ENCODE measurements around the gene SLC9A3.

Gene SLC9A3

DNA sequence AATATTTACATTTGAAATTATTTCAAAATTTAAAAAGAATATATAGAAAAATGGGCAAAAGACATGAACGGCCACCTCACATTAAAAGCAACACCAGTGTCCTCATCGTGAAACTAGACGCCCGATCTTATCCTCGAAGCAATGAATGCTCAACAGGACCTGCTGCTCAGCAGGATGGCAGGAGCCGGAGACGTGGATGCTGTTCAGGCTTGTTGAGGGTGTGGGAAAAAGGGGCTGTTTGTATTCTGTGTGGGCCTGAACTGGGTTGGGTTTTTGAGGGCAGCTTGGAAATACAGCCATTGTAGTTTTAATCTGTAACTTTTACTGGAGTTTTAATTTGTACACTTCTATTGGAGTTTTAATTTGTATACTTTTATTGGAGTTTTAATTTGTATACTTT is 60.9 kb downstream of the SLC9A3 start:
- TF ChIP-seq, protein P1, sequence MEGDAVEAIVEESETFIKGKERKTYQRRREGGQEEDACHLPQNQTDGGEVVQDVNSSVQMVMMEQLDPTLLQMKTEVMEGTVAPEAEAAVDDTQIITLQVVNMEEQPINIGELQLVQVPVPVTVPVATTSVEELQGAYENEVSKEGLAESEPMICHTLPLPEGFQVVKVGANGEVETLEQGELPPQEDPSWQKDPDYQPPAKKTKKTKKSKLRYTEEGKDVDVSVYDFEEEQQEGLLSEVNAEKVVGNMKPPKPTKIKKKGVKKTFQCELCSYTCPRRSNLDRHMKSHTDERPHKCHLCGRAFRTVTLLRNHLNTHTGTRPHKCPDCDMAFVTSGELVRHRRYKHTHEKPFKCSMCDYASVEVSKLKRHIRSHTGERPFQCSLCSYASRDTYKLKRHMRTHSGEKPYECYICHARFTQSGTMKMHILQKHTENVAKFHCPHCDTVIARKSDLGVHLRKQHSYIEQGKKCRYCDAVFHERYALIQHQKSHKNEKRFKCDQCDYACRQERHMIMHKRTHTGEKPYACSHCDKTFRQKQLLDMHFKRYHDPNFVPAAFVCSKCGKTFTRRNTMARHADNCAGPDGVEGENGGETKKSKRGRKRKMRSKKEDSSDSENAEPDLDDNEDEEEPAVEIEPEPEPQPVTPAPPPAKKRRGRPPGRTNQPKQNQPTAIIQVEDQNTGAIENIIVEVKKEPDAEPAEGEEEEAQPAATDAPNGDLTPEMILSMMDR (IDR thresholded peaks at IDR 0.05; ENCODE audit: control insufficient read depth, insufficient read depth, low read depth, low read length, missing control alignments) = no peak
- no peak overlapping the region for H3K4me3 ChIP-seq (ENCODE audit: control insufficient read depth, low read depth, low read length)
- DNase-seq (ENCODE audit: low read depth) = no peak

DNA sequence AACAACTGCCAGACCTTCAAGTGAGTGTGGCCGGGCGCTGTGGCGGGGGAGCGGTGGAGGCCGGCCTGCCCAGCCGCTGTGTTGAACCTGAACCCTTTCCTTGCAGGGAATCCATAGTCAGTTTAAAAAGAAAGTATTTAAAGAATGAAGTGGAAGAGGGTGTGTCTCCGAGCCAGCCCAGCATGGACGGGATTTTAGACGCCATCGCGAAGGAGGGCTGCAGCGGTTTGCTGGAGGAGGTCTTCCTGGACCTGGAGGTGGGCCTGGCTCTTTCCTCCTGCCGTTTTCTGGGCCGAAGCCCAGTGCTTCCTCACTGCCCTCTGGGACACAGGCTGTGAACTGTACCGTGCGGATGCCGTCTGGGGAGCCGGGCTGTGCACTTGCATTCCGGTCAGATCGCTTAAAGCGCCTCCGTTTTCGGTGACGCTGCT is 62.2 kb downstream of the SLC9A3 start:
- H3K4me3 ChIP-seq (ENCODE audit: control insufficient read depth, low read depth, low read length) = no peak overlapping the region
- no peak for DNase-seq (ENCODE audit: low read depth)
- TF ChIP-seq, protein P1 (IDR thresholded peaks at IDR 0.05; ENCODE audit: control insufficient read depth, insufficient read depth, low read depth, low read length, missing control alignments) = no peak

DNA sequence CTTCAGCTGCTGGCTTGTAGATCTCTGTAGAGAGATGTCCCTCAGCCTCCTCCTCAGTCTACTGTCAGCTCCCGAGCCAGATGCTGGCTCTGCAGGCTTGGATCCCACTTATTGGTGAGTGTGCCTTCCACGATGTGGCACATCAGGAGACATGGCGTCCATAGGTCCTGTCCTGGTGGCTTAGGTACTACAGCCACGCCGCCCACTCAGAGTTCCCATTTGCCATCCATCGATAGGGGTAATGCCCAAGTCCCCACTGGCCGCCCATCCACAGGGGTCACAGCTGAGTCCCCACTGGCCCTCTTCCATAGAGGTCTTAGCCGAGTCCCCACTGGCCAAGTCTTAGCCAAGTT is 64.0 kb downstream of the SLC9A3 start:
- DNase-seq (ENCODE audit: low read depth) = no peak
- TF ChIP-seq, protein P1 (IDR thresholded peaks at IDR 0.05; ENCODE audit: control insufficient read depth, insufficient read depth, low read depth, low read length, missing control alignments) = no peak

DNA sequence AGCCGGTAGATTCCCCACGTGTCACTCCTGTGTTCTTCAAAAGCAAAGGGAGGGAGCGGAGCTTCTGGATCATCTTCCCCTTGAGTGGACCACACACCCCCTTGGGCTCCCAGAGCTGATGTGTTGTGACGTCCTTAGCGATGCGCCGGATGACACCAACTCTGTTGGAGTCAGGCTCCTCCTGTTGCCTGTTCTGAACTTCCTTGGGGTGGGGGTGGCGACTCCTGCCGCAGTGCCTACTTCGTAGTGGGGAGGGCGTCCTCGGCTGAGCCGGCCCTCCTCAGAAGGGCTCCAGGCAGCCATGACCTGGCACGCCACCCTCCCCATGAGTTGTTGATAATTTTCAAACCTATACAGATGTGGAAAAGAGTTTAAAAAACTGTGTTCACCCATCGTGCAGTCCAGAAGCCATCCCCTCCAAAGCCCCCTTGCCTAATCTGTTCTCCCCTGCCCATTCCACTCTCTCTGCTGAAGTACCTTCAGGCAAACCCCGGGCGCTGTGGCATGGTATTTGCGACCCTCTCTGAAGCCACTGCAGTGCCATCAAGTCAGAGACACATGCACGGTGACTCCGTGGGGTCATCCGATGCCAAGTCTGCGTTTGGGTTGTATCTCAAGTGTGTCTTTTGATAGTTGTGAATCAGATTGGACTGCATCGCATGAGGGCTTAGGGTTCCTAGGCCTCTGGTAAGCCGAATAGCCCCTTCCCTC is 64.5 kb downstream of the SLC9A3 start:
- TF ChIP-seq, protein P1 (IDR thresholded peaks at IDR 0.05; ENCODE audit: control insufficient read depth, insufficient read depth, low read depth, low read length, missing control alignments) = no peak
- no peak for DNase-seq (ENCODE audit: low read depth)
- H3K4me3 ChIP-seq (ENCODE audit: control insufficient read depth, low read depth, low read length) = no peak overlapping the region

More for the DNA sequence above, 64.0 kb downstream of the SLC9A3 start:
- H3K4me3 ChIP-seq (ENCODE audit: control insufficient read depth, low read depth, low read length) = no peak overlapping the region

DNA sequence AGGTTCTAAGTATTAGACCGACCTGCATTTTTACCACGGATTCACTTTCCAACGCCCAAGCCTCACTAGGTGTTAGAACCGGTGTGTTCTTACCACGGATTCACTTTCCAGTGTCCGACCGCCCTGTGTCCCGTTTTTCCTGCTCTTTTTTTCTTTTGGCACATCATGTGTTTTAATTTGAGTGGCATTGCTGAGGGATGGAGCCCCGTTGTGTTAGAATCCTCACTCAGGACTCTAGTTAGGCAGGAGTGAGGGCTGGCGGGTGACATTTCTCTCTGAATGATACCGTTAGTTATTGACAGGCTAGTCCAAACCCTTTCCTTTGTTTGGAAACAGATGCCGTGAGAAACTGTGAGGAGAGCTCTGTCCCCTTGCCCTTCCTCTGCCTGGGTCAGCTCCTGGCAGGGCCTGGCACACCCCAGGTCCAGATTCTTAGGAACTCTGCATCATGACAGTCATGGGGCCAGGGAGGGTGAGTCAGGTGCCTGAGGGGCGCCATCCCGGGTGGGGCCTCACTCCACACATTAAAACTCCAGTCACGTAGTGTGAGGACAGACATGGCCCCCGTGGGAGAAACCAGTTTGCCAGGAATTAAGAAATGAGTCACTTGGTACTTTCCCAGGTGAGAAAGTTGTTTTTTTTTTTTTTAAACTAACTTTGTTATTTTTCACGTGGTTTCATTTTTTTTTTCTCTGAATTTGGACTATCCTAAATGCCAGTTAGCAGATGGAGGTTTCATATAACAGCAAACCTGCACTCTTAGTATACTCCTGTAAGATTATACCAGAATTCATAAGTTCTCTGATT is 65.5 kb downstream of the SLC9A3 start:
- no peak for DNase-seq (ENCODE audit: low read depth)
- TF ChIP-seq, protein P1 (IDR thresholded peaks at IDR 0.05; ENCODE audit: control insufficient read depth, insufficient read depth, low read depth, low read length, missing control alignments) = no peak
- no peak overlapping the region for H3K4me3 ChIP-seq (ENCODE audit: control insufficient read depth, low read depth, low read length)

DNA sequence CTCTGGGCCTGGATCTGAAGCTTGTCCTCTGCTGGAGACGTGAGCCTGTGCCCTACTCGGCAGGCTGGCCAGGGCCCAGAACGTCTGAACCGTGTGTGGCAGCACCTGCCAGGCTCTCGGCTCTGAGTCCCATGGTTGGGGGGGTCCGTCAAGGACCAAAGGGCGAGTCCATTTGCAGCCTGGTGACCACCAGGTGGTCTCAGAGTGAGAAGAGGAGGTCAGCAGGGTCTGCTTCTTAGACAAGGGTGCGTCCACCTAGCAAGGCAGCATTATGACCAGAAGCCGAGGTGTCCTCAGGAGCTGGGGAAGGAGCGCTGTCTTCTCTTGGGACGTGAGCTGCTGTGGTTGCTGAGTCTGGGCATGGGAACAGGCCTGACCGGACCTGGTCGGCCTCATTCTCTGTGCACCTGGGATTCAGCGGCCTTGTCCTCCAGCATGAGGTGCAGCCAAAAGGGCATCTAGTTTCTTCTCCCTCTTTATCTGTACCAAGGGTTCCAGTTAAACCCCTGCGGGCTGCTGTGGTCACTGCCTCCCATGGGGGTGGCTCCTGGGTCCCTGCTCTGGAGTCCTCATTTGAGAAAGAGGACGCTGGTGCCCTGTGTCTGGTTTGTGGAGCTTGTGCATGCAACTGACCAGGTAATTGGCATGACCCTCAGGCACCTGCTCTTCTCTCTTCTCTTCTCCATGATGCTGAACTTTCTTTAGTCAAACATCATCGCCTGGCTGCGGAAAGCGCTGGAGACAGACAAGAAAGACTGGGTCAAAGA is 66.9 kb downstream of the SLC9A3 start:
- DNase-seq (ENCODE audit: low read depth) = no peak
- TF ChIP-seq, protein P1 (IDR thresholded peaks at IDR 0.05; ENCODE audit: control insufficient read depth, insufficient read depth, low read depth, low read length, missing control alignments) = no peak

More for the DNA sequence above, 66.9 kb downstream of the SLC9A3 start:
- no peak overlapping the region for H3K4me3 ChIP-seq (ENCODE audit: control insufficient read depth, low read depth, low read length)

Measured in AG09309 (cell line).